Measurements from ENCODE around the gene SLX9.
"Not testable (repeated sequence)": the region's sequence is repeated elsewhere in the genome, so short reads cannot be mapped to it uniquely, and the experiment has no call there.

Gene SLX9

GRCh38 chr21:45019076-45019886 is 79.5 kb downstream of the SLX9 start:
- no peak for TF ChIP-seq CTCF (IDR thresholded peaks at IDR 0.05; ENCODE audit: extremely low read depth, missing control alignments)
- no peak for DNase-seq (ENCODE audit: low spot score)

DNA sequence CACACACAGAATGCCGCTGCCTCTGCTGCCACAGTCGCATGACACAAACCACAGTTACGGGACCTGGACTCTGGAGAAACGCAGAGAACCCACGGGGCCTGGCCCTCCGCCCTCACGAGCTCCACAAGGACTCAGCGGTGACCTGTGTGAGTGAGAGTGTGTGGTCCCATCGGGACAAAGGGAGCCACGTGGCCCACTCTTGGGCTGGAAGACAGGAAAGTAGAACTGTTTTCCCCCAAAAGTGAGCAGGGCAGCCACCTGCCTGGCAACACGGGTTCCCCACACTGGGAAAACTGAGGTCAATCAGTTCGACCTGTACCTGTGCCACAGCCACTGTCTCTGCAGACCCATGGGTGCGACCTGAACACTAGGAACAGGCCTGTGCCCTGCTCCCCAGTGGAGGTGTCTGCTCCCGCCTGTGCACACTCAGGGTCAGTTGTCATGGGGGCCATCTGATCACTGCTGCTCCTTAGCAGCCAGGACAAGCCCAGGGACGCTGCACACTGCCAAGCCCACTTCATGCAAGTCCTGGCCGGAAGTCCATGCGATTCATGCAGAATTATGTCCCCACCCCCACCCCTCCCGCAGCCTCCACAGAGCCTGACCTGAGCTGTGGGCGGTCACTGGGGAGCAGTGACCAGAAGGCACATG is 80.2 kb downstream of the SLX9 start:
- TF ChIP-seq CTCF (IDR thresholded peaks at IDR 0.05; ENCODE audit: extremely low read depth, missing control alignments), result no peak
- no peak for DNase-seq (ENCODE audit: low spot score)

GRCh38 chr21:45020629-45021427 is 81.0 kb downstream of the SLX9 start:
- TF ChIP-seq CTCF (IDR thresholded peaks at IDR 0.05; ENCODE audit: extremely low read depth, missing control alignments), result no peak
- DNase-seq (ENCODE audit: low spot score), result no peak

DNA sequence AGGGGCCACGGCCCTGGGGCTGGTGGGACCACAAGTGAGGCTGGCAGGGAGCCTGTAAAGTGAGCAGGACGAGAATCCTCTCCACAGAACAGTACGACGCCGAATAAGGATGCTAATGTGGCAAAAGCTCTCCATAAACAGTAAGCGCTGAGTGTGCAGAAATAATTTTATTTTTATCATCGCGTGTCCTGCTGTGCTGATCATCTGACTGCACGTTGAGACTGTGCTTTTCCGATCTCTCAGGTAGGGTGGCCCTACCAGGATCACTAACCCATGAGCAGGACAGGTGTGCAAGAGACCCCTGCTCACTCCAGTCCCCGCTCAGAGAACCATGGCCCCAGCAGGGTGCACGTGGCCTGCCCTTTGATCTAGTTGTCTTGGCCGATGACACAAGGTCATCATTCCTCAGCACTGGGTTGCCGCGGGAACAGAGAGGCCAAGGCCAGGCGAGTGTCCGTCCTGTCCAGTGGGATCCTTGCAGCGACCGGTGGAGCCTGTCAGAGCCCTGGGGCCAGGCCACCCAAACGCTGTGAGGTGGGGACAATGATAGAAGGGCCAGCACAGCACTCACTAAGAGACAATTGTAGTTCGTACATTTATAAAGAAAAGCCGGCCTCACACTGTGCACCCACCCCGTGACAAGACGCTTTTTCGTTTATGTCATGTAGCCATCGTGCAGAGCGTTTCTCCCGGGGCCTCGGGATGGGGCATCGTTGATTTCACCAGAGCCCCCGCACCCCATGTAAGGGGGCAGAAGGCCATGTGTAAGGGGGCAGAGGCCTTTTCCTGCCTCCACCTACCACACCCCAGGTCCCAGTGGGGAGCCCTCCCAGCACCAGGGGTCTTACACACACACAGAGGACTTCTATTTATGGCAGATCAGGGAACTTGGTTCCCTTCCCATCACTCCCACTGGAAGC is 81.9 kb downstream of the SLX9 start:
- no peak for TF ChIP-seq CTCF (IDR thresholded peaks at IDR 0.05; ENCODE audit: extremely low read depth, missing control alignments)

GRCh38 chr21:45022348-45022675 is 82.5 kb downstream of the SLX9 start:
- no peak for DNase-seq (ENCODE audit: low spot score)
- TF ChIP-seq CTCF (IDR thresholded peaks at IDR 0.05; ENCODE audit: extremely low read depth, missing control alignments), result no peak

More for the DNA sequence above, 81.9 kb downstream of the SLX9 start:
- DNase-seq (ENCODE audit: low spot score), result no peak

DNA sequence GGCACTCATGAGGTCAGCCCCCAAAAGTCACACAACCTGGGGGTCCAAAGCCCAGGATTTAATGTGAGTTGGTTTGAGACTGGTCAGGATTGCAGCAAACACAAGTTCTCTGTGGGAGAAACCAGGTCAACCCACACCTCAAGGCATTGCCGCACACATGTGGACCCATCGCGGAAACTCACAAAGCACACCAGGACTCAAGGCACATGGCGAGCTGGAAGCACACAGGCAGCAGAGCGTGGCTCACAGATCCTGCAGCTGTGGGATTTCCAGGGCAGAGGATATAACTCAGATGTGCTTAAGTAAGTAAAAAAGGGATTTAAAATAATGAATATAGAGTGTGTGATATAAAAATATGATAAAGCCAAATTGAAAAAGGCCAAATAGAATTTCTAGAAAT is 82.9 kb downstream of the SLX9 start:
- DNase-seq (ENCODE audit: low spot score), result no peak
- TF ChIP-seq CTCF (IDR thresholded peaks at IDR 0.05; ENCODE audit: extremely low read depth, missing control alignments), result no peak

DNA sequence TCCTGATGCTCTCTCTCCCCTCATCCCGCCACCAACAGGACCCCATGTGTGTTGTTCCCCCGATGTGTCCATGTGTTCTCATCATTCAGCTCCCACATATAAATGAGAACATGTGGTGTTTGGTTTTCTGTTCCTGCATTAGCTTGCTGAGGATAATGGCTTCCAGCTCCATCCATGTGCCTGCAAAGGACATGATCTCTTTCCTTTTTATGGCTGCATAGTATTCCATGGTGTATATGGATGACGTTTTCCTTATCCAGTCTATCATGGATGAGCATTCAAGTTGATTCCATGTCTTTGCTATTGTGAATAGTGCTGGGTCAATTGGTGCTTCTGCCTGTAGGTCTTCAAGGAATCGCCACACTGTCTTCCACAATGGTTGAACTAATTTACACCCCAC is 84.7 kb downstream of the SLX9 start:
- DNase-seq (ENCODE audit: low spot score), result not testable (repeated sequence)

All from GM20000 (cell line).